Stimulated activated CD8-positive, alpha-beta memory T cell treated with anti-CD3 and anti-CD28 coated beads, Interleukin-7, amount 100 ng/mL, for 24 hours (primary cell): ENCODE data around the gene NT5DC4.

Experiments used
- DNase-seq: peaks from one replicate; pipeline ENCODE4 v3.0.0-alpha.2; 2020; ENCODE audit warnings: low read depth

NT5DC4 gene

DNA sequence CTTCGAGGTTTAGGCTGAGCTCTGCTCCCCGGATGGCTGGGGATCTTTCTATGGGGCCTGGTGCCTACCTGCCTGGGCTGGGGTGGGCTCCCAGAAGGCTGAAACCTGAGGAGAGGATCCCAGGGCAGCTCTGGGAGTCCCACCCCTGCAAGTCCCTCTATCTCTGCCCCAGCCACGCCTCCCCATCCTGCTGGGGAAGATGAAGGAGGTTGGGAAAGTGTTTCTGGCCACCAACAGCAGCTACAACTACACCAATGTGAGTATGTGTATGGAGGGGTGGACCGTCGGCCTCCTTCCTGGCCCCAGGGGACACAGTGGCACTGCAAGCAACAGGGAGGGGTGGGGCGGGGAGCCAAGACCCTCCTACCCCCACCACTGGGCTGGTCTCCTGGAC, 2.7 kb downstream of the NT5DC4 start:
- DNase-seq: no peak

DNA sequence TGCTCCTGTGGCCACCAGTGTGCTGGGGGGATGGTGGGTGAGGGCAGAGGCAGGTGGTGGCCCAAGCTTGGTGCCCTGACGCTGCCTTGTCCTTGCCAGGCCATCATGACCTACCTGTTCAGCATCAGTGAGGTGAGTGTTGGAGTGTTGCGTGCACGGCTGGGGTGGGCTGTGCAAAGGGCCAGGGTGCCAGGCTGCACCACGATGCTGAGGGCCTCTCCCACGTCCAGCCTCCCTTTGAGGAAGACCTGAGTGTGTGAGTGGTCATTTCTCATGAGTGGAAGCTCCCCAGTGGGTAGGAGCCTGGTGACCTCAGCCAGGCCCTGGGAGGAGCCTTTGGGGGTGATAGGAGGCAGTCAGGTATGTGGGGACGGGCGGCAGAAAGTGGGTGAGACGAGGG, 3.2 kb downstream of the NT5DC4 start:
- DNase-seq: no peak

DNA sequence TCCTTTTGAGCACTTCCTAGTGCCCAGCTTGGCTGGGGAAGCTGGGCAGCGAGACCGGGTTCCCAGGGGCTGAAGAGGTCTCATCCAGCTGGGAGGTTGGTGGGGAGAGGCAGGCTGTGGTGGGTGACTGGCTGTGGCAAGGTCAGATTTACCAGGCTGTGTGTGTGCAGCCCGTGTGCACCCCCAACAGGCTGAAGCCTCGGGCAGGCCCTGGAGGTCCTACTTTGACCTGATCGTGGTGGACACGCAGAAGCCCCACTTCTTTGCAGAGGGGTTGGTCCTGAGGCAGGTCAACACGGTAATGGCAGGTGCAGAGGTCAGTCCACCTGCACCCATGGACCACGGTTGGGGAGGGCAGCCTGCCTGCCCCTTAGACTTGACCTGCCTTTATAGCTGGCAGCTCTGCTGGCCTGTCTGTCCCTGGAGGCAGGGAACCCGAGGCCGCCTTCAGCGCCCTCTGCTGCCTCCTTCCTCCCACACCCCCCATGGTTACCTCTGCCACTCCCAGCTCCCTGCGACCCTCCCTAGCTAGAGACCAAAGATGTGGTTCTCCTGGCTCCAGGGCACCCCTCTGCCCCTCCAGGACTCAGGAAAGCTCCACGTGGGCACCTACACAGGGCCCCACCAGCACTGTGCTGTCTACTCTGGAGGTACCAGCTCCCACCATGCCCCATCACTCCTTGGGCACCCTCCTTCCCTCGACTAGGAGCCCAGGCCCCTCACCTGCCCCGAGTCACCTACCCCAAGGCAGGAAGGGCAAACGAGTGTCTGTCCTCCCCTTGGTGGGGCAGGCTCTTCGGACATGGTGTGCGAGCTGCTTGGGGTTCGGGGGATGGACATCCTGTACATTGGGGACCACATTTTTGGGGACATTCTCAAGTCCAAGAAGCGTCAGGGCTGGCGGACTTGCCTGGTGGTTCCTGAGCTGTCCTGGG, 4.0 kb downstream of the NT5DC4 start:
- no peak for DNase-seq

DNA sequence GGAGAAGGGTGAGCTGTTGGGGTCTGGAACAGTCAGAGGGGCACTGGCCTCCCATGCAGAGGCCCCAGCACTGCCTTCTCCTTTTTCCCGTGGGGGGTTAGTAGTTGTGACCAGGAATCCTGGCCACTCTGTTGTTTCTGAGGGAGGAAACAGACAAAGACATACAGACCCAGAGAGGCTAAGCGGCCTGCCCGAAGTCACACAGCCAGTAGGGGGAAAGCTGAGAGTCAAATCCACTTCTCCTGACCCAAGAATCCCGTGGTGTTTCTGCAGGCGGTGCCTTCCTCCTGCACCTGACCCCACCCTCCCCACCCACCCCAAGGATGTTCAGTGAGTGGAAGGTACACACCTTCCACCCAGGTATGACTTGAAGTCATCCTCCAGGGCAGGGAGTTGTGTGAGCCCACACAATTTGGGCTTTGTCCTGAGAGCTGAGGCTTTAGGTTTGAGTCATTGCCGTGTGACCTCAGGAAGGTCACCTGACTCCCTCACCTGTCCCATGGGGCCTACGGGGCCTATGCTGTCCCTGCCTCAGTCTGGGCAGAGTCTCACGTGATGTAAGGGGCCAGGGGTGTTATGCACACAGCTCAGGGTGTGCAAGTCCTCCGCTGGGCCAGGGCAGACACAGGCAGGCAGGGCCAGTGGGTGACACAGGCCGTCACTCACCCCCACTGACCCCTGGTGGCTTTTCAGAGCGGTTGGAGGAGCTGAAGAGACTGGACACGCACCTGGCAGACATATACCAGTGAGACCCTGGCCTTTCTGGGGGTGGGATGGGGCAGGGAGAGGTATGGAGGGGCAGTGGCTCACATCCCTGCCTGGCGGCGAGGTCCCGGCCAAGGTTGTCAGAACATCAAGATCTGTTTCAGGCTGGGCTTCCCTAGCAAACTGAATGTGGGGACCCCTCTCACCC, 5.0 kb downstream of the NT5DC4 start:
- DNase-seq: no peak

DNA sequence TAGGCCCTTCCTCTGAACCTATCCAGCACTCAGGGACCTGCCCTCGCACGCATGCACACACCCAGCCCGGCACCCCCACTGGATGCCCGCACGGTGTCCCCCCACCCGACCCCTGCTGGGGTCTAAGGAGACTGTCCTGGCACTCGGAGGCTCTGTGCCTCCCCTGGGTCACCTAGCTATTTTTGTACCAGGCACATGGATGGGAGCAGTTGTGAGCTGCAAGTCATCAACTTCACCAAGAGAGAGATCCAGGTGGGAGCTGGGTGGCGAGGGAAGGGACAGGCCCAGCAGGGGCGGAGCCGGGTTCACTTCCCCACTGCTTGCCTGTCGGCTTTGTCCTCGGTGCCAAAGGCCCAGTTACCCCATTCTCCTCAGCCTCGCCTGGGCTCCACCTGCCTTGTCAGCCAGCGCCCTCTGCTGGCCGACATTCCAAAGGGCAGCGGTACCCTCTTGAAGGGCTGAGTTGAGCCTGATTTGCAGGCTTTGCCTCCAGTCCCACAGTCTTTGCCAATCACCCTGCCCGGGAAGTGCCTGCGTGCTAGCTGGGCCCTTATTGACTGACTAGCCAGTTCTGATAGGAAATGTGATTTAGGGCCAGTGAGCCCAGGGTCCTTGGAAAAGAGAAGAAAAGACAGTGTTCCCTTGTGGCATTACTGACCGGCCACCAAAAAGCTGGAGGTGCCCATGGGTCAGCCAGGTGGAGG, 5.8 kb downstream of the NT5DC4 start:
- DNase-seq: peak; percentile 74

DNA sequence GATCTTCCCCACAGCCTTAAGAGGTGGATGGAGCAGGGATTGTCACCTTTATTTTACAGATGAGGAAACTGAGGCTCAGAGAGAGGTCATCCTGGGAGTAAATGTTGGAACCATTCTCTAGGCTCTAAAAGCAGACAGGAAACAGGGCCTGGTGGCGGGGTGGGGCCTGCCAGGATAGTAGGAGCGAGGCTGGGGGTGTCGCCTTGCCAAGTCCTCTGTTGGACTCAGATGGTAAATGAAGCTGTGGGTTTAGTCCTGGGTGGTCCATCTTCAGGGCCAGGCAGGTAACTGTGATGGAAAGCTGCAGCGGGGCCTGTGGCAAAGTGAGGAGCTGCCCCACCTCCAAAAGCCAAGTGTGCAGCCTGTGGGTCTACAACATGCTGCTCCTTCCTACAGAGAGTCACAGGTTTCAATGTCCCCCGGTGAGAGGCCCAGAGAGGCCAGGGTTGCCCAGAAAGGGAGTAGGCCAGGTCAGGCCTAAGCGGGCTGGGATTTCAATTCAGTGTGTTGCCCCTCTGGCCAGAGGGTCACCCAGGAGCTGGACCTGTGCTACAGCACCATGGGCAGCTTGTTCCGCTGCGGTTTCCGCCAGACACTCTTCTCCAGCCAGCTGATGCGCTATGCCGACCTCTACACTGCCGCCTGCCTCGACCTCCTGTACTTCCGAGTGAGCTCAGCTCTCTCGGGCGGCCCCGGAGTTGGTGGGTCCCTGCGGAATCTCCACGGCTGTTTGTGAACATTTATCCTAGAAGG, 6.6 kb downstream of the NT5DC4 start:
- DNase-seq: no peak

DNA sequence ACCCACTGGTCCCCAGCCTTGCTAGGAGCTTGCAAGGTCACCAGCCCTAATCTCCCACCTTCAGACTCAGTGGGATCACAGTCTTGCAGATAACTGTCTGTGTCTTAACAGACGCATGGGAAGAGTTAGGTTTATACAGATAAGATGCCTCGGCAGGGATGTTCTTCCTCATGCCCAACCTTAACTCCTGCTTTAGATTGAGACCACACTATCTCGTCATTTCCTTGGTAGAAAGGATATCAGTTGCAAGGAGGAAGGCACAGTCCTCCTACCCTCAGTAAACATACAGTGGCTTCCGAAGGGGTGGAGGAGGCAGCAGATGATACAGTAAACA, 7.2 kb downstream of the NT5DC4 start:
- no peak for DNase-seq

DNA sequence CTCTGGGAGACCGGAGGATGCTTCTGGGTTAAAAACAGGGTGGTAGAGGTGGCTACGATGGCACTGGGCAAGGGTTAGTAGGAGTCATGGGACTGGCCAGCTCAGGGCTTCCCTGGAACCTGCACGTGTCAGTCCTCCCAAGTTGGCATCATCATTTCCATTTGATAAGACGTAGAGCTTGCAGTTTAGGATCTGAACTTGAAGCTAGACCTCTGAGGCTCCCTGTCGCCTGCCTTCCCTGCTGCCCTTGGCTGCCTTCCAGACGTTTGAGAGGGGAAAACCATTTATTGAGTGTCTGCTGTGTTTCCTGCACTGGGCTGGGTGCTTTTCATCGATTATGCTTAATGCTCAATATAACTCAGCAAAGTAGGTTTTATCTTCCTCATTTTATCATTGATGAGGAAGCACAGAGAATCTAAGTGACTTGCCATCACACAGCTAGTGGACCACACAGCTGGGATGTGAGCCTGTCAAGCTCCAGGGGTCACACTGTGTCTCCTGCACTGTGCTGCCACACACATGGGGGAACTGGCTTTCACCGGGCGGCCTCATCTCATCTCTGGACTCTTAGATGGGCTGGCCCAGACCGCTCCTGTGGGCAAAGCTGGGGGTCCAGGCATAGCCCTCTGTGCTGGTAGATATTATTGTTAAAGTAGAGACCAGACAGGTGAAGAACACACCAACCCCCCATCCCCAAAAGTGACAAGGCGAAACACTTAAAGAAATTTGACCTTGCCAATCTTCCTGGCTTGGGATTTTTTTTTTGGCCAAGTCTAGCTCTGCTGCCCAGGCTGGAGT, 7.8 kb downstream of the NT5DC4 start:
- DNase-seq: no peak

DNA sequence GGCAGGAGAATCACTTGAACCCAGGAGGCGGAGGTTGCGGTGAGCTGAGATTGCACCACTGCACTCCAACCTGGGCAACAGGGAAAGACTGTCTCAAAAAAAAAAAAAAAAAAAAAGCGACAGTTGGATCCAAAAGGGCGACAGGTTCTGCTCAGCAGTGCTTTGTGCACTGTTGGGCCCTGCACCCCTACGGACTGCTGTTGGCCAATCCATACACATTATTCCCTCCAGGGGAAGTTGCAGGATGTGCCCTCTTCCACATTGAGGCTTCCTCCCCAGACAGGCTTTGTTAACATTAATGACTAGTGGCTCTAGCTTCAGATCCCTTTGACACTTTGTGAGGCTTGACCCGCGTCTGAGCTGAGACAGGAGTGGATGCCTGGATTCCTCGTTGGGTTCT, 9.4 kb downstream of the NT5DC4 start:
- no peak for DNase-seq

DNA sequence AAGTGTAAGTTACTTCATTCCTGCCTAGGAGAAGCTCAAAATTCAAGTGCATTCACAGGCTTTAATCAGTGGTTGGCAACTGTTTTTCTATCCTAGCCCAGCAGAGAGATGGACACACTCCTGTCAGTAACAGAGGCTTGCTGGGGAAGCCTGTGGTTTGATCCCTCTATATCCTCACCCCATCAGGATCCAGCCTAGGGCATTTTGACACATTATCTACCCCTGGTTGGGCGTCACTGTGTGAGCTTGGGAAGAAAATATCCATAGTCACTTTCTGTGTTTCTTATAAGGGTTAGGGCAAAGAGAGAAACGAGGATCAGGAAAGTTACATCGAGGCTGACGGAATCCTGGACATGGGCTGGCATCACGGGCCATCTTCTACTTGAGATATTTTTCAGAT, 10.0 kb downstream of the NT5DC4 start:
- no peak for DNase-seq

DNA sequence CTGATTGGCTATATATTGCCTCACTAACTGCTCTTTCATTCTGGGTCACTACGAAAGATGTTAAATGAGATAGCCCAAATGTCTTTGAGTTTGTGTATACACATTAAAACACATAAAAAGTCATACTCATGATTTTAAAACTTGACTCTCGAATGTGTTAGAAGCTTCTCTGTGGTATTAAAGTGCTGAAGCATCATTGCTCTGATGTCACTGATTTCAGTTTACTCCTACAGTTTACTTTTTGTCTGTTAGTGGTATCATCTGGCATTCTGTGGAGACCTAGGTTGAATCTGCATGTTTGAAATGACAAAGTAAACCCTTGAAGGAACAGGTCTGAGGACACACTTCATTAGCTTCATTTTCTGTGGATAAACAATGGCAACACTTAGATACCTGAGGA, 10.7 kb downstream of the NT5DC4 start:
- no peak for DNase-seq

DNA sequence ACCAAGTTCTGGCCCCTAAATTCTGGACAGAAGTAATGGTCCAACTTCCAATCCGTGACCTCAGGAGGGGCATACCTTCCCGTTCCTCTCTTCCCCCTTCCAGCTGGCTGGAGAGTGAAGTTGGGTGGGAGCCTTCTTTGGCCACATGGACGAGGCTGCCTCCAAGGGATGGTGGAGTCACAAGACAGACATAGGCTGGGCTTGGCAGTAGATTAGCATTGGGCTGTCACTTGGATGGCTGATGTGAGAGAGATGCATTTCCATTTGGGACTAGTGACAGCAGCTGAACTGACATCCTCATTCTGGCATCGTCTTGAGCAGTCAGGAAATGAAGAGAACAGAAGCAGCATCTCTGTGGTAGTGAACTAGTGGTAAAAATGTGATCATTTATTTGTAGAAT, 12.6 kb downstream of the NT5DC4 start:
- DNase-seq: no peak

DNA sequence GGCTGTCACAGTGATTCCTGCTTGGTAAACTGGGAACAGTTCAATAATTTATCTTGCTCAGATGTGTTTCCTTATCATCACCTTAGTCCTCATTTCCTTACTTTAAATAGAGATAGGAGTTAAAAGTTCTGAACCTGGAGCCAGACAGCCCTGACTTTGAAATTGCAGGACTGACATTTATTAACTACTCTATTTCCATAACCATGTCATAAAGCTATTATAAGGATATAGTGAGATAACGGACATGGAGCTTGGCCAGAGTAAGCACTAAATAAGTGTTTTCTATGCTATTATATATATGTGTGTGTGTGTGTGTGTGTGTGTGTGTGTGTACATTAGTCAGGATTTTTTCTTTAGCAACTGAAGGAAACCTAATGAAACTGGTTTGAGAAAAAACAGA, 13.1 kb downstream of the NT5DC4 start:
- DNase-seq: no peak

DNA sequence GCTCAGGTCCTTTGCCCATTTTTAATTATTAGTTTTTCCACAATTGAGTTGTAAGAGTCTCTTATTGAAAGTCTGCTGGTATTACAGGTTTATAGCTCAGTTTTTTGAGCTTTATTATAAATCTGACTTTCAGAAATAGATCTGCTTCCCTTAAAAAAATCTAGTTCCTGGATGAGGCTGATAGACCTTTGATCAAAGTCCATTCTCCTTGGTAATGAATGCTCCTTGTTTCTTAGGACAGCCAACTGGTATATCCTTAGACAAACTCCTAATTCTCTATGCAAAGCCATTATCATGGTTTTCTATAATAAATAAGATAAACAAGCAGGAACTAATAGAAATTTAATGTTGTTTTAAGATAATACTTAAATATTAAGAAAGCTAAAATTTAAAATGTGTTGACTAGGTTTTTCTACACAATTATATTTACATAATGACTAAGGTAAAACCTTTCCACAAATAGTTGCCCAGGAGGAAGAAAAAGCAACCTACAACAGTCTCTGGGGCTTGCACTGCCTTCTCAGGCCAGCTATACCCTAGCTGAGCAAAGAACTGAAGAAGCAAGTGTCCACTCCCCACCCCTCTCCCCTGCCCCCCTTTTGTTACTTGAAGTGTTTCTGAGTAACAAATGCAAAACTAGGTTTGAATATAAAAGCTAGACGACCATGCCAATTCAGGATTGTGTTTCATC, 16.9 kb downstream of the NT5DC4 start:
- DNase-seq: no peak

DNA sequence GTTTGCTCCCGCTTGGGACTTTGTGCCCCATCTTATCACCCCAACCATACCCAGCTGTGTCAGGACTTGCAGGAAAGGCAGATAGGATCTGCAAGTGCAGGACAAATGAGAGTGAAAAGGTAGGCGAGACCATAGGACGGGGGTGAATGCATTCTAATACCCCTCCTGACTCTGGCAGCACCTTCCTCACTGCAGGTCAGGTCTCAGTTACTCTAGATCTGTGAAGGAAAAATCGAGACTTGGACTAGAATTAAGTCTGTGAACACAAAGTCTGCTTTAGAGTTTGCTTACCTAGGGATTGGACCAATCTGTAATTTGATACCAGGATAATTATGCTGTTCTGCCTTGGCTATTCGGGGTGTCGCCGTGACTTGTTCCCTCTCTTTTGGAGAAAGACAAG, 19.7 kb downstream of the NT5DC4 start:
- no peak for DNase-seq

DNA sequence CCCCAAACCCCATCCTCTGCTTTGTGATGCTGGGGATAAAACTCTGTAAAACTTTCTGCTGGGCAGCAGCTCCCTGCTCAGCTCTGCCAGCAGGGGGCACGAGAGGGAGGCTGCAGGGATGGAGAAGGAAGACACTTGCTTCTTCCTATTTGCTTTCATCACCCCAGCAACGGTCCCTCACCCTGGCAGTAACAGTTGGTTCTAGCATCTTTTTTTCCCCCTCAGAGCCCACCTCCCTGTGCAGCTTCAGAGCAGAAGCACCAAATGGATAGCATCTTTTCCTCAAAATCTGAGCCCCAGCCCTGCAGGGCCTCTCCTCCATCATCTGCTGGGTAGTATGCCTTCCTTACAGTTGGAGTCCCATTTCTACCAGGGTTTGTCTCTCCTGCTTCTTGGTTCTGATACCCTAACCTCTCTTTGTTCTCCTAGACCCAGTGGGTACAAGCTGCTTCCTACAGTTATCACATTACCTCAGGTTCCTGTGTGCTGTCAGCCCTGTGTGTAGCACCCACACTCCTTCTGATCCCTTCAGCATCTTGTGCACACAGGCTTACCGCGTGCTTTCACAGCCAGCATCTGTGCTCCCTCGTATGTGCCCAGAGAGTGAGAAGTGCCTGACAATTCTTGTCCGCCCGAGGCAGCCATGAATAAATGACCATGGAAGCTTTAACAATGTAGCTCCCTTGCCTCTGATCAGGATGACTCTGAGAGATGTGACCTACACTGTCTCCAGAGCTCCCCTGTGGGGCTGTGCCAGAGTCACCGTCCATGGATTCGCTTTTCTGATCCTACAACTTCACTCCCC, 29.1 kb downstream of the NT5DC4 start:
- DNase-seq: peak; percentile 78

DNA sequence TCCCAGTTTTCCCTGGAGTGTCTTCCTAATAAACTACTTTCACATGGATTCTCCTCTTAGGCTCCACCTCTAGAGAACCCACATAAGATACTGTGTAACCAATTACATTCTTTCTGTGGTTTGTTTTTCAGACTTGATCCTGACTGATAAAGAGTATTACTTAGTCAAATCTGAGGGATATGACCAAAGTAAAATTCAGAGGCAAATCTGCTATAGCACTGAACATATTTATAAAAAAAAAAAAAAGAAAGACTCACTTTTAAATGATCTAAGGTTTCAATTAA, 29.7 kb downstream of the NT5DC4 start:
- no peak for DNase-seq

DNA sequence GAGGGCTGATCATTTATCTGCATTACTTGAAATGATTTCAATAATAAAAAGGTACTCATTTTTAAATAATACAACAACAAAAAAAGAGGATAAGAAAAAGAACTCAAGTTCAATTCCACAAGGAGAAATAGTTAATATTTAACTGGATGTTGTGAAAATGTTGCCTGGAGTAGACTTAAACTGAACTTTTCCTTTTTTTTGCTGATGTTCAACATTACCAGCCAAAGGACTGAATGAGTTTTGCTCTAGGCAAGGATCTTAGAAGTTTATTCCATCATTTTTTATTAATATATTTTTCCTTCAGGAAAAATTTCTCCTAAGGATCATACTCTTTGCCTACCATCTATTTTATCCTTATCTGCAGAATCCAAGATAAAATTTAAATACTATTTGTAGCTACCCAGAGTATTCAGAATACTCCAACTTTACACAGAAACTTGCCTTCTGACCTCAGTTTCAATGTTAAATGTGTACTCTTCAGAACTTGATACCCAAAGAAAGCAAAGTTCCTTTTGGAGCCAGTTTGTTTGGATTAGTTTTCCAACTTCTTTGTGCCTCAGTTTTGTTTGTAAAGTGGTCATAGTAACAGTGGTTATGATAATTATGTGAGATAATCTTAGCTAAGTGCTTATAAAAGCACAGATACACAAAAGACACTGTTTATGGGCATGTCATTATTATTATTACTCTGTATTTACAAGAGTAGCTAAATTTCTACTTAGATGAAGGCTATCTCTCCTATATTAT, 30.8 kb downstream of the NT5DC4 start:
- DNase-seq: no peak

DNA sequence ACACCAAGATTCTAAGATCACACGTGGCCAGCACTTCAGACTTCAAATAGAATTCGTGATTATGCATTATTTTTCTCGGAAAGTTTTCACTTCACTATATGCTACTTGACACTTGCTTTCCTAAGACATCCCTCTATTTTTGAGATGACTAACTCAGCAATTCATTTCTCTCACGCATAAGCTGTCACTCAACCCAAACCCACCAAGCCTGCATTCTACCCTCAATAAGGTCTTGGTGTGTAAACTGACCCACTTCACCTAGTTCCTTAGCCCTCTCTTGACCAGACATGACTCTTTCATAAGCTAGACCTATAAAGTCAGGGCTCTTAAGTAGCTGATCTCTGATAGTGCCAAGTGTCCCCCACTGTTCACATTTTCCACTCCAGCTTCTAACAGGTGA, 31.8 kb downstream of the NT5DC4 start:
- no peak for DNase-seq
